Mucosa of gallbladder (tissue), 1 donor: ENCODE data around the gene ZNF567. TPM values are rescaled to one million over a fixed set of nuclear protein-coding genes. Genes with fewer than 3 reads are reported as not detected.
"Not testable (repeated sequence)": the region's sequence is repeated elsewhere in the genome, so short reads cannot be mapped to it uniquely, and the experiment has no call there.

Source experiments
- DNase-seq: peaks from one replicate; pipeline ENCODE4 v3.0.0-alpha.2; 2020; ENCODE audit warnings: low spot score
- total RNA-seq: library from RNA; stranded (reverse); gene quantifications from one replicate; pipeline ENCODE4 v1.2.1, GENCODE V29; 2021
- donor health status: DM: no; HTN: no; CAD: no.

Gene ZNF567
- total RNA-seq, result 6.1 TPM

- peak; percentile 98 for DNase-seq
These were observed at the start of gene ZNF567 for GRCh38 chr19:36687214-36688056. Gene ZNF567, plus strand, starts transcription at chr19:36687612. Its CDS starts 7,256 bp downstream, at chr19:36694868.

GRCh38 chr19:36638862-36639510 lies 48.4 kb upstream of the ZNF567 start:
- DNase-seq, result no peak

- DNase-seq, result no peak
These were observed 40.7 kb upstream of the ZNF567 start for GRCh38 chr19:36646746-36647145.

- DNase-seq, result no peak
These were observed 34.5 kb upstream of the ZNF567 start for GRCh38 chr19:36652958-36653357.

GRCh38 chr19:36665832-36666231 lies 21.6 kb upstream of the ZNF567 start:
- DNase-seq, result no peak

GRCh38 chr19:36668646-36669045 lies 18.8 kb upstream of the ZNF567 start:
- DNase-seq, result no peak

- no peak for DNase-seq
These were observed 15.0 kb upstream of the ZNF567 start for GRCh38 chr19:36672368-36672767.

- DNase-seq, result no peak
These were observed 13.2 kb upstream of the ZNF567 start for GRCh38 chr19:36674201-36674600.

- no peak for DNase-seq
These were observed 8.0 kb upstream of the ZNF567 start for GRCh38 chr19:36679455-36679854.

- DNase-seq, result no peak
These were observed 1.6 kb upstream of the ZNF567 start for GRCh38 chr19:36685835-36686234.

GRCh38 chr19:36686365-36687213 lies 823 bp upstream of the ZNF567 start:
- DNase-seq, result no peak

GRCh38 chr19:36688058-36688457 lies 646 bp downstream of the ZNF567 start:
- DNase-seq, result no peak

- no peak for DNase-seq
These were observed 19.7 kb downstream of the ZNF567 start for GRCh38 chr19:36707134-36707533.

GRCh38 chr19:36709423-36709822 lies 22.0 kb downstream of the ZNF567 start:
- no peak for DNase-seq

- no peak for DNase-seq
These were observed 32.5 kb downstream of the ZNF567 start for GRCh38 chr19:36719687-36720556.

- not testable (repeated sequence) for DNase-seq
These were observed 48.8 kb downstream of the ZNF567 start for GRCh38 chr19:36736166-36736565.

- DNase-seq, result no peak
These were observed 58.5 kb downstream of the ZNF567 start for GRCh38 chr19:36745870-36746269.

- DNase-seq, result no peak
These were observed 60.3 kb downstream of the ZNF567 start for GRCh38 chr19:36747750-36748149.

- no peak for DNase-seq
These were observed 61.2 kb downstream of the ZNF567 start for GRCh38 chr19:36748431-36749275.

GRCh38 chr19:36749613-36750012 lies 62.2 kb downstream of the ZNF567 start:
- DNase-seq, result not testable (repeated sequence)
